HG02798 (cell line): ENCODE measurements around the gene KLK1.
"Not testable (repeated sequence)": the region's sequence is repeated elsewhere in the genome, so short reads cannot be mapped to it uniquely, and the experiment has no call there.

Source experiments
- ATAC-seq: cut with Tn5 transposase; IDR thresholded peaks from one replicate; pipeline ENCODE4 v1.9.1; 2021; ENCODE audit warnings: mild to moderate bottlenecking; ENCODE audit not compliant: unreplicated experiment, poor library complexity

KLK1 gene

DNA sequence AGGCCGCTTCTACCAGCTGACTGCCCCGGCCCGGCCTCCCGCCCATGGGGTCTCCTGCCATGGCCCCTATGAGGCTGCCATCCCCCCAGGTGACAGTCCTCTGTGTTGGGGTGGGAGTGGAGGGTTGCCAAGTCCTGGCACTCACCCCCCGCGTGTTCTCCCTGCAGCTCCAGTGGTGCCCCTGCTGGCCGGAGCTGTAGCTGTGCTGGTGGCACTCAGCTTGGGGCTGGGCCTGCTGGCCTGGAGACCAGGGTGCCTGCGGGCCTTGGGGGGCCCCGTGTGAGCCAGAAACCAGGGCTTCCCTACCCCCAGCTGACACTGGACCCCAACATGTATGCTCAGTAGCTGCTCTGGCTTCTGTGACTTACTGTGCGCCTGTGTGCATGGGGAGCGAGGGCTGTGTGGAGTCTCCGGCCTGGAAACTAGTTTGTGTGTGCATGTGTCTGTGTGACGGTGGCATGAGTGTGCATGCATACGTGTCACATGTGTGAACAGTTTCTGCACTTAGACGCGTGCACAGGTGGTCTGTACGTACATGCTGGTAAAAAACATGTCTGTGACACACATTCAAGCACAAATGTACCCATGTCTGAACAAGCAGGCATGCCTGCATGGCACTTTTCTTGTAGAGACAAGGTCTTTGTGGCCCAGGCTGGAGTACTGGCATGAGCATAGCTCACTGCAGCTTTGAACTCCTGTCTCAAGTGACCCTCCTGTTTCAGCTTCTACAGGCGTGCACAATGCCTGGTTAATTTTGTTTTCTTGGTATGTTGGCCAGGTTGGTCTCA is 28.5 kb downstream of the KLK1 start:
- no peak for ATAC-seq

DNA sequence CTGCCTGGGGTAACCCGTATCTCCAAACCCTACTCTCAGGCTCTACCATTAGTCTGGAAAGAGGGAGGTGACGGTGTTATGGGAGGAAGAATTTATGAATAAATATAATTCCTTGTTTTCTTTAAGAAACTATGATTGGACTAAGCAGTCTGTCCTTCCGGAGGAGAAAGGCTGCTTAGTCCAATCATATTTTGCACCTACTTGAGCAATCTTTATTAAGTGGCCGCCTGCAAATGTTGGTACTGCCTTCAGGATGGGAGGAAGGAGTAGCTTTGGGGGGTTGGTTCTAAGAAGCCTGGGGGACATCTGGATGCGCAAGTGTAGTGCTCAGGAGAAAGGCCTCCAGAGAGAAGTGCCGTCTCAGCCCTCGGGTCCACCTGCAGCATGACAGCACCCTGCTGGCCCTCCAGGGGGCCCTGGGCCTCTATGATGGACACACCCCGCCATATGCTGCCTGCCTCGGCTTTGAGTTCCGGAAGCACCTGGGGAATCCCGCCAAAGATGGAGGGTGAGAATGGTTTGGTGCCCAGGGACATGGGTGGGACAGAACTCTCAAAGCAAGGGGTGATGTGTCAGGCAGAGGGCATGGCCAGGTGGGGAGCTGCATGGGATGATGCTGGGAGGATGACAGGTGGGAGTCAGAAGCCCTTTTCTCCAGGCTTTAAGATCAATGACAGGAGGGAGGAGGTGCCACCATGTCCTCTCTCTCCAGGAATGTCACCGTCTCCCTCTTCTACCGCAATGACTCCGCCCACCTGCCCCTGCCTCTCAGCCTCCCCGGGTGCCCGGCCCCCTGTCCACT is 29.3 kb downstream of the KLK1 start:
- ATAC-seq: no peak

DNA sequence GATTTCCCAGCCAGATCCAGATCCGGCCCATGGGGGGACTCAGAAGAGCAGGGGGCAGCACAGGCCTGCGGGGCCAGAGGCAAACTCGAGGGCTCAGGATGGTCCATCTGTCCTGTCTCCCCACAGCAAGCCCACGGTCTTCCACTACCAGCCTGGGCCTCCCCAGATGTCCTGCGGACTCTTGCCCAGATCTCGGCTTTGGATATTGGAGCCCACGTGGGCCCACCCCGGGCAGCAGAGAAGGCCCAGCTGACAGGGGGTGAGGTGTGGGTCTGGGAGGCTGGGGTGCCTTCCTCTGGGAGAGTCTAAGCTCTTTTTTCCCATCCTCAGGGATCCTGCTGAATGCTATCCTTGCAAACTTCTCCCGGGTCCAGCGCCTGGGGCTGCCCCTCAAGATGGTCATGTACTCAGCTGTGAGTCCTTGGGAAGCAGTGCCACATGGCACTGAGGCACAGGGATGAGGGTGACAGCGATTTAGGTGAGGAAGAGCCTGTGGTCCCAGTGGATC is 30.0 kb downstream of the KLK1 start:
- no peak for ATAC-seq

DNA sequence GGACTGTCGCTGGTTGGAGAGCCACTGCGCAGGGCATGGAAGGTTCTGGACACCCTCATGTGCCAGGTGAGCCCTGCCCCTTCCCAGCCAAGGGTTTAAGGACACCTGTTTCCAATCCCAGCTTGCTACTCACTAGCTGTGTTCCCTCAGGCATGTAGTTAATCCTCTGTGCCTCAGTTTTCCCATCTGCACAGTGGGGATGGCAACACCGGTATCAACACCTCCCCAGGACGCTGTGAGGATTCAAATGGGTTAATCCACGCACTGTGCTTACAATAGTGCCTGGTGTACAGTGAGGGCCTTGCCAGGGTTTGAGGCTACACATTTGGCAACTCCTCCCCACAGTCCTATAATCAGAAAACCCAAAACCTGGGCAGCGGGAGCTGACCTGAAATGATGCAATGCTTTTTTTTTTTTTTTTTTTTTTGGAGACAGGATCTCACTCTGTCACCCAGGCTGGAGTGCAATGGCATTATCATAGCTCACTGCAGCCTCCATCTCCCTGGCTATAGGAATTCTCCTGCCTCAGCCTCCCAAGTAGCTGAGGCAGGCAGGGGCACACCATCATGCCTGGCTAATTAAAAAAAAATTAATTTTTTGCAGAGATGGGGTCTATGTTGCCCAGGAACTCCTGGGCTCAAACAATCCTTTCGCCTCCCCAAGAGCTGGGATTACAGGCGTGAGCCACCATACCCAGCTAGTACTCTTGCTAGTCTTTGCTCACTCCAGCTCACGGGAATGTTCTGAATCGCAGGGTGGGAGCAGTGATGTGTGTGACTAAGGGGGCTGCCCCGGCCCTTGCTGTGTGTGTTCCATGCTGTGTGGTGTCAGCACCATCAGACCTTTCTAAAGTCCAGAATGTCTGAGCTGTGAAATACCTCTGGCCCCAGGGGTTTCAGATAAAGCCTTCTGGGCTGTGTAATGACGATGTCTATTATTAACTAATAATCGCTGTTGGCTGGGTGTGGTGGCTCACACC is 31.0 kb downstream of the KLK1 start:
- ATAC-seq: no peak

GRCh38 chr19:50791594-50792271 is 31.9 kb downstream of the KLK1 start:
- ATAC-seq: no peak

GRCh38 chr19:50790922-50791467 is 32.6 kb downstream of the KLK1 start:
- ATAC-seq: no peak

- ATAC-seq: no peak
Measured at GRCh38 chr19:50790396-50790795, 33.2 kb downstream of the KLK1 start, which contains the start of gene ACP4. ACP4 (plus strand) TSS chr19:50790415; CDS start chr19:50790415, 0 bp downstream.

DNA sequence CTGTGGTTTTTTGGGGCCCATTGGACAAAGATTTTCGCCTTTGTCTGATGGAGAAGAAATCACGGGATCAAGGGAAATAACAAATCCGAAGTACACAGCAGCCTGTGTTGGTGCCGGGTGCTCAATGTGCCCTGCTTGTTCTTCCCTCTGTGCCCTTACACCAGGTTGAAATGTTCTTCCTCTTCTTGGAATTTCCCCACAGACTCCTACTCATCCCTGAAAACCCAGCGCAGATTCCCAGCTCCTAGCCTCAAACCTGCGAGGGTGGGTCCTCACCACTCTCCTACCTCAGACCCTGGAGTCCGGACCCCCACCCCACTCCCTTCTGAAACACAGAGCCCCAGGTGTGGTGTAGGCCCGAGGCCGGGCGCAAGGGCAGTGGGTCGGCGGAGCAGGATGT is 38.3 kb downstream of the KLK1 start:
- ATAC-seq: no peak

GRCh38 chr19:50784710-50785109 is 38.9 kb downstream of the KLK1 start:
- no peak for ATAC-seq

DNA sequence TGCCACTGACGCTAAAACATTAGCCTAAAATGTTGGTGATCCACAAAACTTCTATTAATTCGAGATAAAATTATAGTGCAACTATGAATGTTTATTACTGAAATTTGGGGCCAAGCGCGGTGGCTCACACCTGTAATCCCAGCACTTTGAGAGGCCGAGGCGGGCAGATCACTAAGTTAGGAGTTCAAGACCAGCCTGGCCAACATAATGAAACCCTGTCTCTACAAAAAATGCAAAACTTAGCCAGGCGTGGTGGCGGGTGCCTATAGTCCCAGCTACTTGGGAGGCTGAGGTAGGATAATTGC is 39.8 kb downstream of the KLK1 start:
- ATAC-seq: not testable (repeated sequence)

GRCh38 chr19:50780753-50781435 is 42.7 kb downstream of the KLK1 start:
- ATAC-seq: no peak

DNA sequence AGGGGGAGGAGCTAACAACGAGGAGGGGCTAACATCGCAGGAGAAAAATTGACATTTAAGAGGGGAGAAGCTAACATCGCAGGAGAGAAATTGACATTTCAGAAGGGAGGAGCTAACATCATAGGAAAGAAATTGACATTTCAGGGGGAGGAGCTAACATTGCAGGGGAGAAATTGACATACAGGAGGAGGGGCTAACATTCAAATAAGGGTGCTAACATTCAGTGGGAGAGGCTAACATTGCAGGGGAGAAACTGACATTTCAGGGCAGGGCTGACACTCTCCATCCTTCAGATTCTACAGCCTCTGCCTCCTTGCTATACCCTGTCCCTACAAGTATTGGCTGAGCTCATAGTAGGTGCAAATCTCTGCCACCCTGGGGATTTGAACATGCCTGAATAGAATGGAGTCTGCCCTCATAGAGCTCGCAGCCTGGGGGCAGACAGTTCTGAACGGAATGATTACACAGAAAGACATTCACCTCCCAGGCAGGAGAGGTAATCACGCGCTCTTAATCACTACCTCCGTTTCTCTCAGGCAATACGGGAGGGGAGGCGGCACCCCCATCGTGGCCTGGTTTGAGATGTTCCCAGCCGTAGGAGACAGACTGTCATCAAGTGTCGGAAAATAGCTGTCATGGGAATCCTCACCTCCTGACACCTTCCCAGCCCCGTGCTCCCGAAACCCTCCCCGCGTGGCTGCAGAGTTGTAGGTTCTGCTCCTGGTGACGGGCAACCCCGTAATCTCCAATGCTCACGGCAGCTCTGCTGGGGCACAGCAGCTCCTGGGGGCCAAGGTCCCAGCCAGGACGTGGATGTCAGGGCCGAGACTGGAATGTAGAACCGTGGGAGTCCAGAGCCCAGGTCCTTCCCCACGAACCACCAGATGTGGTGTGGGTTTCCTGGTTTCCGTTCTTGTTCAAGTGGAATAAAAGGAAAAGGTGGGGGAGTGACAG is 43.8 kb downstream of the KLK1 start:
- ATAC-seq: no peak

- ATAC-seq: no peak
Measured at GRCh38 chr19:50778906-50779430, 44.6 kb downstream of the KLK1 start.

DNA sequence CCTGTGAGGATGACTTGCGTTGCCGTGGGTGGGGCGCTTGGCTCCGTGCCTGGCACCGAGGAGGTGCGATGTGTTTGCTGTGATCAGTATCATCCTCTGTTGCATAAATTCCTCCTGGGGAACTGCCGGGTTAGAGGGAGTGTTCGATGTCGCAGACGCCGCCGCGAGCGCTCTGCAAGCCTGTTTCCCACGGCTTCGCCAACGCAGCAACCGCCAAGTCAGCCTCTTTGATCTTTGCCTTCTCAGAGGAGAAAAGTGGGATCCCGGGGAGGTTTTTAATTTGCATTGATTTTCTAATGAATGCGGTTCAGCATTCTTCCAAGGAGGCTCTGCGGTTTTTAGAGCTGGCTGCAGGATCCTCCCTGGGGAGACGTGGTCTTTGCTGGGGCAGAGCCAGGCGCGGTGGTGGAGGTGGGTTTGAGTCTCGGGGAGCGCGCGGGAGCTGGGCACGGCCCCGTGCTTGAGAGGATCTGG is 45.7 kb downstream of the KLK1 start:
- ATAC-seq: no peak

- no peak for ATAC-seq
Measured at GRCh38 chr19:50777261-50777660, 46.3 kb downstream of the KLK1 start.

DNA sequence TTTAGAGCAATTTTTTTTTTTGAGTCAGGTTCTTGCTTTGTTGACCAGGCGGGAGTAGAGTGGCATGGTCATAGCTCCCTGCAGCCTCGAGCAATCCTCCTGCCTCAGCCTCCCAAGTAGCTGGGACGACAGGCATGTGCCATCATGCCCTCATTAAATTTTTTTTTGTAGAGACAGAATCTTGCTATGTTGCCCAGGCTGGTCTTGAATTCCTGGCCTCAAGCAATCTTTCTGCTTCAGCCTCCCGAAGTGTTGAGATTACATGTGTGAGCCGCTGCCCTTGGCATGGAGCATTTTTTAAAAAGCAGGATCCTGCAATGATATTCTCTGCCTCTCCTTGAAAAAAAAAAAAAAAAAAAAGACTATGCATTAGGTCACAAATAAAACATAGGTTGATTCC is 47.5 kb downstream of the KLK1 start:
- ATAC-seq: no peak

DNA sequence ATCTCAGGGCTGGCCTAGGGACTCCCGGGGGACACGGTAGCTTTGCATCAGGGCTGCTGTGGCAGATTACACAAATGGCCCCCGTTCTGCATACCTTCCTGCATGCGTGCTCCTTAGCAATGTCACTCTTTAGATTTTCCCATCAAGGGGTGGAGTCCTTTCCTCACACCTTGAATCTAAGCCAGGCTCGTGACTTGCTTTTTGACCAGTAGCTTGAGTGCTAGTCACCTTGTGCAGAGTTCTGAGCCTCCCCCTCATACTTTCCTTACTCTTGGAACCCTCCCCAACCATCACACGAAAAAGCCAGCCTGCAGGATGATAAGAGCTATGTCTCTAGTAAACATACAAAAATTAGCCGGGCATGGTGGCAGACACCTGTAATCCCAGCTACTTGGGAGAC is 50.1 kb downstream of the KLK1 start:
- ATAC-seq: not testable (repeated sequence)
